ENCODE measurements around the gene APOBEC3F.

DNA sequence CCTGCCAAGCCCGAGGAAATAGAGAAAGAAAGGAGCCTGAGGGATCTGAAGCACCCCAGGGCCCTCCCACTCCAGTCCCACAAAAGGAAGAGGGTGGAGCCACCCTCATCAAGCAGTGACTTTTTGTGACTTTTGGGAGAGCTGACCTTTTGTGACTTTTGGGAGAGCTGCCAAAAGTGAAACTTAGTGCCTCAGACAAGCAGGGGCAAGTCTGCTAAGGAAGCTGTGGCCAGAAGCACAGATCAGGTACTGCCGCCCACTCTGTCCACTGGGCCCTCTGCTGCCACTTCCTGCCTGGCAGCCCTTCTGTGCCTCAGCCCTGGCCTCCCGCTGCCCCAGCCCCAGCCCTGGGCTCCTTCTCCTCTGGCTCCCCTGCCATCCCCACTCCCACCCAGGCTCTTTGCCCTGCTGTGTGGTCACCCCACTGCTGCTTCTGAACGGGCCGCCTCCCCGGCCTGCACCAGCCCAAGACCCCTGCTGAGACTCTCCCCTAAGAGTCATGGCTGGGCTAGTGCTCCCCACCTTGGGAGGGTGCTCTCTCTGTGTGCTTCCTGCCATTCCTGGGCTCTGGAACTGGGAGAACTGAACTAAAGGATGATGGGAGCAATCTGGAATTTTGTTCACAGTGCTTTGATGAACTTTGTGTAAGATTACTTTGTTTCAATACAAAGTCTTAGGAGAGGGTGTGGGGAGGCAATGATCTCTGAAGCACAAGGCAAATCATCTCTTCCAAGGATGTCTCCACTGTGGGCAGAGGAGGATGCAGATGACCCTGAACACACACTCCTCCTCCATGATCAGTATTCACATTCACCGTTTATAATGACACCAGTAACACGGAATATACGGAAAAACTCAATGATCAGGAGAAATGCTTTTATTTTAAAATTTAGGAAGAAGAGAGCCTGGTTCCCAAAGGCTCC is 56.7 kb downstream of the APOBEC3F start, which contains the start of gene APOBEC3H:
- TF ChIP-seq, protein P1, sequence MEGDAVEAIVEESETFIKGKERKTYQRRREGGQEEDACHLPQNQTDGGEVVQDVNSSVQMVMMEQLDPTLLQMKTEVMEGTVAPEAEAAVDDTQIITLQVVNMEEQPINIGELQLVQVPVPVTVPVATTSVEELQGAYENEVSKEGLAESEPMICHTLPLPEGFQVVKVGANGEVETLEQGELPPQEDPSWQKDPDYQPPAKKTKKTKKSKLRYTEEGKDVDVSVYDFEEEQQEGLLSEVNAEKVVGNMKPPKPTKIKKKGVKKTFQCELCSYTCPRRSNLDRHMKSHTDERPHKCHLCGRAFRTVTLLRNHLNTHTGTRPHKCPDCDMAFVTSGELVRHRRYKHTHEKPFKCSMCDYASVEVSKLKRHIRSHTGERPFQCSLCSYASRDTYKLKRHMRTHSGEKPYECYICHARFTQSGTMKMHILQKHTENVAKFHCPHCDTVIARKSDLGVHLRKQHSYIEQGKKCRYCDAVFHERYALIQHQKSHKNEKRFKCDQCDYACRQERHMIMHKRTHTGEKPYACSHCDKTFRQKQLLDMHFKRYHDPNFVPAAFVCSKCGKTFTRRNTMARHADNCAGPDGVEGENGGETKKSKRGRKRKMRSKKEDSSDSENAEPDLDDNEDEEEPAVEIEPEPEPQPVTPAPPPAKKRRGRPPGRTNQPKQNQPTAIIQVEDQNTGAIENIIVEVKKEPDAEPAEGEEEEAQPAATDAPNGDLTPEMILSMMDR (IDR thresholded peaks at IDR 0.05): no peak
- TF ChIP-seq EP300 (IDR thresholded peaks at IDR 0.05): no peak
